ENCODE data around the gene SLC25A1. TPM values are rescaled to one million over a fixed set of nuclear protein-coding genes. Genes with fewer than 3 reads are reported as not detected.

The SLC25A1 gene
- polyA plus RNA-seq, 1 experiment, result 36.9 TPM

DNA sequence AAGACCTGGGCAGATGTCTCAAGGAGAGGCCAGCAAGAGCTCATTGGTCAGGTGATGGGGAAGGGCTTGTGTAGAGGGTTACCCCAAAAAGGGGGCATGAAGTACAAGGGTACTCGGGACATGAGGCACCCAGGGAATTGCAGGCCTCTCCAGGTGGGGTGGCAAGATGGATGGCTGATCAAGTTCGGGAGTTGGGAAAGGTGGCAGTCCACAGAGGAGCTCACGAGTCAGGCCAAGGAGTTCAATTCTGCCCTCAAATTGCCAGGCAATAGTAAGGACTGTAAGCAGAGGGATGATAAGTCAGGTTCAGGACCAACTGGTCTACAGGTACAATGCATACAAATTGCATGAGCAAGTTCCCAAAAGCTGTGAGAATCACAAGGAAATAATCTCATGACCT is 42.3 kb upstream of the SLC25A1 start:
- no peak for TF ChIP-seq CTCF (IDR thresholded peaks at IDR 0.05; ENCODE audit: insufficient read depth, low read depth, low read length)
- no peak overlapping the region for H3K4me3 ChIP-seq (ENCODE audit: low read depth, low read length)
- no peak for DNase-seq (ENCODE audit: low read depth)
- H3K36me3 ChIP-seq (ENCODE audit: control insufficient read depth, insufficient read depth, low read length), result peaks cover 14% of the 10 kb centered on the region
- POLR2A ChIA-PET, result no interaction called here
- H3K27me3 ChIP-seq (ENCODE audit: control insufficient read depth, insufficient read depth, low read length), result no peaks in the 10 kb centered on the region
- CTCF ChIA-PET, result interaction anchor here (0.9 to 1.3 kb wide), 2 partner anchors 9 to 25 kb away, joined by 3 to 5 read pairs; no protein-coding TSS in a partner anchor

- DNase-seq (ENCODE audit: low read depth), result no peak
- no peaks in the 10 kb centered on the region for H3K27me3 ChIP-seq (ENCODE audit: control insufficient read depth, insufficient read depth, low read length)
- ChIA-PET CTCF (interaction anchor here (1.0 kb wide), 1 partner anchor 152 kb away, joined by 3 read pairs; no protein-coding TSS in a partner anchor), POLR2A (no interaction called here)
- H3K36me3 ChIP-seq (ENCODE audit: control insufficient read depth, insufficient read depth, low read length), result peaks cover 16% of the 10 kb centered on the region
- no peak for TF ChIP-seq CTCF (IDR thresholded peaks at IDR 0.05; ENCODE audit: insufficient read depth, low read depth, low read length)
- no peak overlapping the region for H3K4me3 ChIP-seq (ENCODE audit: low read depth, low read length)
Observed at GRCh38 chr22:19218541-19219233, 40.2 kb upstream of the SLC25A1 start.

DNA sequence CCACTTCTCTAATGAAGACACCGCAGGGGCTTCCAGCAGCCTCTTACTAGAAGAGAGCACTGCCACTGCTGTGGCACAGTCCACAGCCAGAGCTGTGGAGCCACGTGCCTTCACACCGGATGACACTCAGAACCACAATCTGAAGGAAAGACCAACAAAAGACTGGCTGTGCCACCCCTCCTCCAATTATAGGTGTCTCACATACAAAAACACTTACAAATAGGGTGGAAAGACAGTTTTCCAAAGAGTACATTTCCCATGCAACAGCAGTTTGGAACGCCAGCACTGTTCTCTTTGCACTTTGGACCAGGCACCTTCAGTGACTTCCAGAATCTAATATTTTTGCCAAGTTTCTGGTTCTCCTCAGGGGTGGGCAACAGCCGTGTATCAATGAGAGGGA is 38.0 kb upstream of the SLC25A1 start:
- CTCF ChIA-PET, result no interaction called here
- H3K36me3 ChIP-seq (ENCODE audit: control insufficient read depth, insufficient read depth, low read length), result peaks cover 9% of the 10 kb centered on the region
- no peaks in the 10 kb centered on the region for H3K27me3 ChIP-seq (ENCODE audit: control insufficient read depth, insufficient read depth, low read length)
- no peak for DNase-seq (ENCODE audit: low read depth)
- H3K4me3 ChIP-seq (ENCODE audit: low read depth, low read length), result no peak overlapping the region
- no peak for TF ChIP-seq CTCF (IDR thresholded peaks at IDR 0.05; ENCODE audit: insufficient read depth, low read depth, low read length)
- POLR2A ChIA-PET, result no interaction called here

GRCh38 chr22:19215360-19215759 is 36.8 kb upstream of the SLC25A1 start:
- Histone ChIP-seq H3K36me3 (ENCODE audit: control insufficient read depth, insufficient read depth, low read length) (peaks cover 4% of the 10 kb centered on the region), H3K4me3 (ENCODE audit: low read depth, low read length) (no peak overlapping the region), H3K27me3 (ENCODE audit: control insufficient read depth, insufficient read depth, low read length) (no peaks in the 10 kb centered on the region)
- POLR2A ChIA-PET, result no interaction called here
- CTCF ChIA-PET, result interaction anchor here (1.6 kb wide), 1 partner anchor 8 kb away, joined by 3 read pairs; no protein-coding TSS in a partner anchor
- no peak for DNase-seq (ENCODE audit: low read depth)
- TF ChIP-seq CTCF (IDR thresholded peaks at IDR 0.05; ENCODE audit: insufficient read depth, low read depth, low read length), result no peak

DNA sequence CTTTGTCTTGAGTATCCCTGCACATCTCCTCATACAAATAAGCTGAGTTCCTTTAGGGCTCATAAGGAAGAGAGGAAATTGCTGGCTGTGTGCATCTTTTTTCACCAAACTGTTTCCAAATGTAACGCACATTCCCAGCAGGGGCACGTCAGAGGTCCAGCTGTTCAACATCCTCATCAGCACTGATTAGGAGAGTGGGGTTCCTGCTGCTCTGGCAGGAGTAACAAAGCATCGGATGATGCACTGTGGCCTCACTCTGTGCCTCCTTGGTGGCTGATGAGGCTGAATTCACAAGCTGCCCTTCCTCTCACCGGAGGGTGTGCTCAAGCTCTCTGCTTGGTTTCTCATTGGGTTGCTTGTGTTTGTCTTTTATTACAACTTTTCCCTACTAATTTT is 35.5 kb upstream of the SLC25A1 start:
- ChIA-PET POLR2A (interaction anchor here (0.6 kb wide), 1 partner anchor 31 kb away, joined by 3 read pairs; no protein-coding TSS in a partner anchor), CTCF (interaction anchor here (1.6 kb wide), 1 partner anchor 10 kb away, joined by 3 read pairs; no protein-coding TSS in a partner anchor)
- no peak for TF ChIP-seq CTCF (IDR thresholded peaks at IDR 0.05; ENCODE audit: insufficient read depth, low read depth, low read length)
- Histone ChIP-seq H3K36me3 (ENCODE audit: control insufficient read depth, insufficient read depth, low read length) (peaks cover 10% of the 10 kb centered on the region), H3K27me3 (ENCODE audit: control insufficient read depth, insufficient read depth, low read length) (no peaks in the 10 kb centered on the region), H3K4me3 (ENCODE audit: low read depth, low read length) (no peak overlapping the region)
- DNase-seq (ENCODE audit: low read depth), result no peak

All from BJ (cell line).